K562 (cell line): ENCODE results near the gene ATP6V0E1. TPM values are rescaled to one million over a fixed set of nuclear protein-coding genes. Genes with fewer than 3 reads are reported as not detected.

Source experiments
- ARID2 ChIP-seq: fragments of 450-650 bp; IDR thresholded peaks from 2 replicates; pipeline ENCODE4 v1.6.1; 2017; ENCODE audit warnings: antibody characterized with exemption, mild to moderate bottlenecking
- E2F1 ChIP-seq: sonication (generic); formaldehyde crosslinking; IDR thresholded peaks from 2 replicates; pipeline ENCODE4 v1.8.1; 2023; ENCODE audit warnings: mild to moderate bottlenecking, missing genetic modification reagents, moderate library complexity
- ERF ChIP-seq: fragments of 450-650 bp; formaldehyde crosslinking; IDR thresholded peaks from 2 replicates; pipeline ENCODE4 v1.4.0; 2020; ENCODE audit warnings: mild to moderate bottlenecking, mixed read lengths
- EZH2 ChIP-seq: IDR thresholded peaks from 2 replicates; pipeline ENCODE4 v1.6.1; 2012; ENCODE audit warnings: low read depth, mild to moderate bottlenecking, inconsistent platforms, low read length, borderline replicate concordance
- FOSL1 ChIP-seq: fragments of 200-800 bp; sonication (Bioruptor generic); conservative IDR thresholded peaks from 2 replicates; pipeline ENCODE4 v1.6.1; 2016; ENCODE audit warnings: missing genetic modification characterization, missing compliant biosample characterization
- HMG20A ChIP-seq: fragments of 450-650 bp; formaldehyde crosslinking; conservative IDR thresholded peaks from 2 replicates; pipeline ENCODE4 v1.4.0; 2020; ENCODE audit warnings: mild to moderate bottlenecking, mixed read lengths
- KLF10 ChIP-seq: fragments of 250-450 bp; sonication (Bioruptor Pico); IDR thresholded peaks from 2 replicates; pipeline ENCODE4 v1.6.1; 2021; ENCODE audit warnings: matching md5 sums
- NR2F6 ChIP-seq: fragments of 450-650 bp; formaldehyde crosslinking; IDR thresholded peaks from 2 replicates; pipeline ENCODE4 v1.4.0; 2020; ENCODE audit warnings: mild to moderate bottlenecking
- RERE ChIP-seq: sonication (generic); formaldehyde crosslinking; IDR thresholded peaks from 2 replicates; pipeline ENCODE4 v1.8.0; 2023; ENCODE audit warnings: missing genetic modification reagents, mild to moderate bottlenecking, borderline replicate concordance
- SAFB2 ChIP-seq: fragments of 200-400 bp; formaldehyde crosslinking; IDR thresholded peaks from 2 replicates; pipeline ENCODE4 v1.6.1; 2018; ENCODE audit warnings: borderline replicate concordance, low read length, low read depth, moderate library complexity; ENCODE audit not compliant: severe bottlenecking
- SIN3A ChIP-seq, 2 experiments: fragments of 150-350 bp in 1 of 2; IDR thresholded peaks; 2 replicates each; pipeline ENCODE4 v1.6.1; 2011 to 2016; ENCODE audit warnings: borderline replicate concordance in 2 of 2, low read depth in 2 of 2, low read length in 2 of 2, mild to moderate bottlenecking in 2 of 2, moderate library complexity in 2 of 2; ENCODE audit not compliant: control insufficient read depth in 1 of 2
- SRSF3 ChIP-seq: fragments of 200-400 bp; formaldehyde crosslinking; IDR thresholded peaks from 2 replicates; pipeline ENCODE4 v1.6.1; 2016; ENCODE audit warnings: mild to moderate bottlenecking, low read length, moderate library complexity; ENCODE audit not compliant: insufficient read depth
- STAG1 ChIP-seq: sonication (generic); formaldehyde crosslinking; IDR thresholded peaks from 2 replicates; pipeline ENCODE4 v1.5.0; 2020; ENCODE audit warnings: missing genetic modification reagents, borderline replicate concordance
- ZNF311 ChIP-seq: fragments of 250-450 bp; sonication (Bioruptor Pico); IDR thresholded peaks from 2 replicates; pipeline ENCODE4 v1.4.0; 2020; ENCODE audit warnings: mild to moderate bottlenecking, moderate library complexity
- ZNF431 ChIP-seq: sonication (generic); formaldehyde crosslinking; IDR thresholded peaks from 2 replicates; pipeline ENCODE4 v1.8.0; 2022; ENCODE audit warnings: mild to moderate bottlenecking, missing genetic modification reagents
- ZNF507 ChIP-seq: conservative IDR thresholded peaks from 2 replicates; pipeline ENCODE4 v1.6.1; 2017; ENCODE audit warnings: missing genetic modification characterization, missing compliant biosample characterization
- ZNF655 ChIP-seq: fragments of 250-450 bp; sonication (Bioruptor Pico); IDR thresholded peaks from 2 replicates; pipeline ENCODE4 v1.5.0; 2021
- ZNF707 ChIP-seq: fragments of 250-450 bp; sonication (Bioruptor Pico); conservative IDR thresholded peaks from 2 replicates; pipeline ENCODE4 v1.8.0; 2022; ENCODE audit warnings: inconsistent platforms, mild to moderate bottlenecking, moderate library complexity
- ZNF830 ChIP-seq: fragments of 250-450 bp; sonication (Bioruptor Pico); IDR thresholded peaks from 2 replicates; pipeline ENCODE4 v1.5.0; 2021; ENCODE audit warnings: mild to moderate bottlenecking
- polyA plus RNA-seq, 8 experiments: library from polyadenylated mRNA; depleted of rRNA in 4 of 8; stranded (reverse) in 5 of 8; unstranded in 3 of 8; fragments of >200 nt; fragmentation: Nextera tagmentation in 2 of 8; fragmentation: Illumina TruSeq in 1 of 8; extraction: Ambion mirVana in 2 of 8; extraction: Trizol in 1 of 8; gene quantifications; 2 replicates each; pipeline versions ENCODE4 v1.2.1 to v1.2.3, GENCODE V29; 2011 to 2014; ENCODE audit warnings: inconsistent platforms in 1 of 8, missing spikeins in 1 of 8
- total RNA-seq, 7 experiments: library from RNA; depleted of rRNA in 6 of 7; stranded (reverse); fragments of >200 nt in 6 of 7; fragmentation: Illumina TruSeq in 2 of 7; extraction: Trizol in 2 of 7; gene quantifications; 2 replicates each; pipeline versions ENCODE4 v1.2.1 to v1.2.3, GENCODE V29; 2011 to 2021; ENCODE audit warnings: low replicate concordance in 1 of 7

ATP6V0E1 gene
- total and polyA plus RNA-seq, 9 of the 15 experiments (the other 6 are each of a cell fraction or from before 2014, with no cell fraction given): 63.8 to 395 (median 112) TPM

DNA sequence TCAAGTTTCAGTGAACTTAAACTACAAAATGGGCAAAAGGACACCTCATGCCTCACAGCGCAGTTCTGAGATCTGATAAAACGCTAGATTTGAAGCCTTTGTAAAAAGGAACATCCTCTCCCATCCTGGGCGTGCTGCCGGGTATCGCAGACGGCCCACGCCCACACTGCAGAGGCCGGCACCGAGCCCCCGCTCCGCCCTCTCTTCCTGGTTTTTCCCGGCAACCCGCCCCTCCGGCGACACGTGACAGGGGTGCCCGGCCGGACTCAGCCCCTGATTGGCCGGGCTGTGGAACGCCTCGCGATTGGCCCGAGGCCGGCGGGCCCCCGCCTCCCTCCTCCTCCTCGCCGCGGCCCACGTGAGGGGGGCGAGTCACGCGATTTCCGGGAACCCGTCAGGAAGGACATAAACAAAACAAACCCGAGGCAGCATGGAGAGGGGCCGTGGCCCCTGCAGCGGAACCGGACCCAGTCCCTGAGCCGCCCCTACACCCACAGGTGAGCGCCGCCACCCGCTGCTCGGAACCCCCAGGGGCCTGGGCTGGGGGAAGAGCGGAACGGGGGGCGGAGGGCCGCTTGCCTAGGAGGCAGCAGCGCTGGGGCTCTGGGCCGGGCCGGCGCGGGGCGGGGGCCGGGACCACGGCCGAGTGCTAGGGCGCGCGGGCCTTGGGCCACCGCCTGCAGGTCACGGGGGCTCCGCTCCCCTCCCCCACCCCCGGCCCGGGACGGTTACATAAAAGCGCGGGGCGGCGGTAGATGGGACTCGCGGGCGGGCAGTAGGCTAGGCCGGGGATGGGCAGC lies 72.6 kb downstream of the ATP6V0E1 start, which contains the start of gene CREBRF (continued):
- TF ChIP-seq ZNF707 (no peak), ZNF830 (CRISPR knock-in tag) (no peak), NR2F6 (CRISPR knock-in tag) (no peak), STAG1 (CRISPR knock-in tag) (no peak), EZH2 (no peak), ZNF431 (CRISPR knock-in tag) (no peak), HMG20A (CRISPR knock-in tag) (no peak), E2F1 (CRISPR knock-in tag) (peak; percentile 75), ARID2 (no peak), ZNF655 (CRISPR knock-in tag) (no peak), ZNF507 (no peak), ZNF311 (CRISPR knock-in tag) (no peak), SAFB2 (peak; percentile 86), ERF (CRISPR knock-in tag) (0 out of 2 replicates have a peak, but pooled peaks have one; percentile 2), KLF10 (CRISPR knock-in tag) (no peak), RERE (CRISPR knock-in tag) (no peak), FOSL1 (tag) (peak; percentile 42; the same call in 1 of the 2 replicates), SRSF3 (no peak), SIN3A (IDR thresholded peaks at IDR 0.05; ENCODE audit: borderline replicate concordance in 2 of 2, control insufficient read depth in 1 of 2, low read depth in 2 of 2, low read length in 2 of 2) (peak; percentile 91 to 94; a peak in 3 of 4 replicates)
